ENCODE data around the gene COX5A. TPM values are rescaled to one million over a fixed set of nuclear protein-coding genes. Genes with fewer than 3 reads are reported as not detected.

COX5A gene
- total and polyA plus RNA-seq, 2 of the 13 experiments (the other 11 are each of a cell fraction or from before 2014, with no cell fraction given) = 158 to 218 TPM

- peak; percentile 43 for TF ChIP-seq GABPA (IDR thresholded peaks at IDR 0.05; ENCODE audit: low read depth, low read length)
- TF ChIP-seq GABPA (CRISPR knock-in tag; IDR thresholded peaks at IDR 0.05; ENCODE audit: low read depth) = peak; percentile 53; the same call in 1 of the 2 replicates
- no peak for TF ChIP-seq MAFG (CRISPR knock-in tag; IDR thresholded peaks at IDR 0.05)
- TF ChIP-seq, protein P1, sequence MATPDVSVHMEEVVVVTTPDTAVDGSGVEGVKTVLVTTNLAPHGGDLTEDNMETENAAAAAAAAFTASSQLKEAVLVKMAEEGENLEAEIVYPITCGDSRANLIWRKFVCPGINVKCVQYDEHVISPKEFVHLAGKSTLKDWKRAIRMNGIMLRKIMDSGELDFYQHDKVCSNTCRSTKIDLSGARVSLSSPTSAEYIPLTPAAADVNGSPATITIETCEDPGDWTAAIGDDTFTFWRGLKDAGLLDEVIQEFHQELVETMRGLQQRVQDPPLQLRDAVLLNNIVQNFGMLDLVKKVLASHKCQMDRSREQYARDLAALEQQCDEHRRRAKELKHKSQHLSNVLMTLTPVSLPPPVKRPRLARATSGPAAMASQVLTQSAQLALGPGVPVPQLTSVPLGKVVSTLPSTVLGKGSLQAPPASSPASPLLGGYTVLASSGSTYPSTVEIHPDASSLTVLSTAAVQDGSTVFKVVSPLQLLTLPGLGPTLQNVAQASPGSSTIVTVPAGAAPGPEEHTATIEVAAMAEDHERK (CRISPR knock-in tag; IDR thresholded peaks at IDR 0.05; ENCODE audit: low read depth) = no peak
- TF ChIP-seq PTBP1 (IDR thresholded peaks at IDR 0.05; ENCODE audit: low read depth, low read length, poor library complexity, severe bottlenecking) = no peak
- TF ChIP-seq ZNF350 (CRISPR knock-in tag; IDR thresholded peaks at IDR 0.05; ENCODE audit: borderline replicate concordance, low read depth) = no peak
- no peak for TF ChIP-seq ZNF703 (CRISPR knock-in tag; IDR thresholded peaks at IDR 0.05; ENCODE audit: borderline replicate concordance)
- TF ChIP-seq ZBTB7B (CRISPR knock-in tag; IDR thresholded peaks at IDR 0.05) = no peak
- 0 out of 2 replicates have a peak, but pooled peaks have one; percentile 54 for TF ChIP-seq ZNF280D (CRISPR knock-in tag; IDR thresholded peaks at IDR 0.05)
- no peak for TF ChIP-seq PHF5A (CRISPR knock-in tag; IDR thresholded peaks at IDR 0.05; ENCODE audit: low read depth, unreplicated experiment)
- no peak for TF ChIP-seq MAFF (IDR thresholded peaks at IDR 0.05; ENCODE audit: low read depth, low read length)
- TF ChIP-seq ZNF75D (CRISPR knock-in tag; IDR thresholded peaks at IDR 0.05; ENCODE audit: borderline replicate concordance) = no peak
- TF ChIP-seq HNF4G (IDR thresholded peaks at IDR 0.05; ENCODE audit: borderline replicate concordance, low read depth, low read length) = no peak
- no peak for TF ChIP-seq HNF4G (CRISPR knock-in tag; IDR thresholded peaks at IDR 0.05; ENCODE audit: borderline replicate concordance, low read depth)
- TF ChIP-seq ZSCAN12 (CRISPR knock-in tag; IDR thresholded peaks at IDR 0.05) = no peak
- TF ChIP-seq KDM4B (CRISPR knock-in tag; IDR thresholded peaks at IDR 0.05) = peak; percentile 2; the same call in 1 of the 2 replicates
- peak; percentile 33; the same call in 1 of the 2 replicates for TF ChIP-seq BORCS8-MEF2B (CRISPR knock-in tag; IDR thresholded peaks at IDR 0.05)
- TF ChIP-seq RFXANK (CRISPR knock-in tag; IDR thresholded peaks at IDR 0.05) = 0 out of 2 replicates have a peak, but pooled peaks have one; percentile 21
- TF ChIP-seq TBX3 (IDR thresholded peaks at IDR 0.05; ENCODE audit: borderline replicate concordance) = no peak
- TF ChIP-seq ZNF331 (CRISPR knock-in tag; IDR thresholded peaks at IDR 0.05) = no peak
- TF ChIP-seq ZSCAN5A (CRISPR knock-in tag; IDR thresholded peaks at IDR 0.05; ENCODE audit: borderline replicate concordance) = peak; percentile 81; the same call in 1 of the 2 replicates
- TF ChIP-seq PRMT3 (CRISPR knock-in tag; IDR thresholded peaks at IDR 0.05; ENCODE audit: borderline replicate concordance, low read depth) = no peak
- peak; percentile 9; the same call in 1 of the 2 replicates for TF ChIP-seq ZNF446 (CRISPR knock-in tag; IDR thresholded peaks at IDR 0.05)
- TF ChIP-seq ARNTL (CRISPR knock-in tag; IDR thresholded peaks at IDR 0.05) = peak; percentile 81
- TF ChIP-seq, protein P2, sequence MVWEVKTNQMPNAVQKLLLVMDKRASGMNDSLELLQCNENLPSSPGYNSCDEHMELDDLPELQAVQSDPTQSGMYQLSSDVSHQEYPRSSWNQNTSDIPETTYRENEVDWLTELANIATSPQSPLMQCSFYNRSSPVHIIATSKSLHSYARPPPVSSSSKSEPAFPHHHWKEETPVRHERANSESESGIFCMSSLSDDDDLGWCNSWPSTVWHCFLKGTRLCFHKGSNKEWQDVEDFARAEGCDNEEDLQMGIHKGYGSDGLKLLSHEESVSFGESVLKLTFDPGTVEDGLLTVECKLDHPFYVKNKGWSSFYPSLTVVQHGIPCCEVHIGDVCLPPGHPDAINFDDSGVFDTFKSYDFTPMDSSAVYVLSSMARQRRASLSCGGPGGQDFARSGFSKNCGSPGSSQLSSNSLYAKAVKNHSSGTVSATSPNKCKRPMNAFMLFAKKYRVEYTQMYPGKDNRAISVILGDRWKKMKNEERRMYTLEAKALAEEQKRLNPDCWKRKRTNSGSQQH (CRISPR knock-in tag; IDR thresholded peaks at IDR 0.05; ENCODE audit: low read depth) = peak; percentile 91
Measured at GRCh38 chr15:74889390-74889882, 48.4 kb downstream of the COX5A start (continued).

Data from HepG2 (cell line).